HUES6 (cell line): Measurements from ENCODE around the gene NGRN.
"Not testable (repeated sequence)": the region's sequence is repeated elsewhere in the genome, so short reads cannot be mapped to it uniquely, and the experiment has no call there.

ENCODE experiments used
- H3K27ac ChIP-seq: 2 replicates; pipeline ENCODE4 v1.7.0; 2013; ENCODE audit warnings: low read depth, mild to moderate bottlenecking, low read length, inconsistent platforms
- H3K27me3 ChIP-seq: 2 replicates; pipeline ENCODE4 v1.6.1; 2013; ENCODE audit warnings: low read length; ENCODE audit not compliant: control insufficient read depth, insufficient read depth
- H3K36me3 ChIP-seq: 2 replicates; pipeline ENCODE4 v1.6.1; 2013; ENCODE audit warnings: low read length; ENCODE audit not compliant: control insufficient read depth, insufficient read depth
- H3K4me1 ChIP-seq: 2 replicates; pipeline ENCODE4 v1.6.1; 2013; ENCODE audit warnings: low read length; ENCODE audit not compliant: control insufficient read depth, insufficient read depth
- H3K4me3 ChIP-seq: 2 replicates; pipeline ENCODE4 v1.5.1; 2013; ENCODE audit warnings: low read depth, low read length
- H3K9ac ChIP-seq: one replicate; pipeline ENCODE4 v1.6.1; 2013; ENCODE audit warnings: mild to moderate bottlenecking, low read length
- H3K9me3 ChIP-seq: 2 replicates; pipeline ENCODE4 v1.6.1; 2013; ENCODE audit warnings: low read depth, low read length; ENCODE audit not compliant: control insufficient read depth, insufficient read depth

NGRN gene

GRCh38 chr15:90287101-90287500 lies 21.6 kb downstream of the NGRN start:
- no peaks in the 10 kb centered on the region for H3K36me3 ChIP-seq
- no peaks in the 10 kb centered on the region for H3K9me3 ChIP-seq
- no peak overlapping the region for H3K9ac ChIP-seq
- H3K27me3 ChIP-seq: no peaks in the 10 kb centered on the region
- H3K4me1 ChIP-seq: peaks cover 9% of the 10 kb centered on the region; the same call in 1 of the 2 replicates
- H3K4me3 ChIP-seq: no peak overlapping the region
- no peak overlapping the region for H3K27ac ChIP-seq

DNA sequence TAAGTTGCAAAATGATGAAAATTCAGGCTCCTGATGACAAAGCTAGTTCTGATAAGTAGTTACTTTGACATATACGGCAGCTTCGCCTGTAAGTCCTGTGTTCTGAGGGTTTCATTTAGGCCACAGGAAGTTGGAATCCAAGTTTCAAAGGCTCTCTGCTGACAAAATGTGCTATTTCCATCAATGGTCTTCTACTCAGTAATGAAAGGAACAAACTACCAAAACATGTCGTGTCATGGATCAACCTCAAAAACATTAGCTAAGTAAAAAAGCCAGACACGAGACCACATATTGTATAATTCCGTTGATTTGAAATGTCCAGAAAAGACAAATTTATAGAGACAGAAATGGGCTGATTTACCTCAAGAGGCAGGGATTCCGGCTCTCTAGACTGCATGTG lies 22.5 kb downstream of the NGRN start:
- H3K27ac ChIP-seq: no peak overlapping the region
- H3K9ac ChIP-seq: no peak overlapping the region
- no peaks in the 10 kb centered on the region for H3K9me3 ChIP-seq
- no peaks in the 10 kb centered on the region for H3K27me3 ChIP-seq
- H3K36me3 ChIP-seq: no peaks in the 10 kb centered on the region
- H3K4me1 ChIP-seq: peaks cover 9% of the 10 kb centered on the region; the same call in 1 of the 2 replicates
- no peak overlapping the region for H3K4me3 ChIP-seq

- H3K9me3 ChIP-seq: no peaks in the 10 kb centered on the region
- H3K4me1 ChIP-seq: peaks cover 16% of the 10 kb centered on the region
- no peaks in the 10 kb centered on the region for H3K36me3 ChIP-seq
- H3K9ac ChIP-seq: no peak overlapping the region
- H3K4me3 ChIP-seq: no peak overlapping the region
- no peaks in the 10 kb centered on the region for H3K27me3 ChIP-seq
- no peak overlapping the region for H3K27ac ChIP-seq
These were observed 26.3 kb downstream of the NGRN start for GRCh38 chr15:90291679-90292356.

GRCh38 chr15:90293040-90293810 lies 27.8 kb downstream of the NGRN start:
- not testable (repeated sequence) for H3K9ac ChIP-seq, H3K36me3 ChIP-seq, H3K27ac ChIP-seq, H3K9me3 ChIP-seq, H3K4me1 ChIP-seq, H3K4me3 ChIP-seq, H3K27me3 ChIP-seq

- Histone ChIP-seq H3K27me3 (no peaks in the 10 kb centered on the region), H3K9me3 (no peaks in the 10 kb centered on the region), H3K4me1 (peaks cover 8% of the 10 kb centered on the region; the same call in 1 of the 2 replicates), H3K36me3 (no peaks in the 10 kb centered on the region), H3K27ac (no peak overlapping the region), H3K4me3 (no peak overlapping the region), H3K9ac (no peak overlapping the region)
These were observed 28.7 kb downstream of the NGRN start for GRCh38 chr15:90294159-90294558.

GRCh38 chr15:90294601-90295269 lies 29.3 kb downstream of the NGRN start:
- Histone ChIP-seq H3K9me3 (no peaks in the 10 kb centered on the region), H3K4me1 (peaks cover 8% of the 10 kb centered on the region; the same call in 1 of the 2 replicates), H3K27me3 (no peaks in the 10 kb centered on the region), H3K9ac (no peak overlapping the region), H3K27ac (no peak overlapping the region), H3K36me3 (no peaks in the 10 kb centered on the region), H3K4me3 (no peak overlapping the region)

DNA sequence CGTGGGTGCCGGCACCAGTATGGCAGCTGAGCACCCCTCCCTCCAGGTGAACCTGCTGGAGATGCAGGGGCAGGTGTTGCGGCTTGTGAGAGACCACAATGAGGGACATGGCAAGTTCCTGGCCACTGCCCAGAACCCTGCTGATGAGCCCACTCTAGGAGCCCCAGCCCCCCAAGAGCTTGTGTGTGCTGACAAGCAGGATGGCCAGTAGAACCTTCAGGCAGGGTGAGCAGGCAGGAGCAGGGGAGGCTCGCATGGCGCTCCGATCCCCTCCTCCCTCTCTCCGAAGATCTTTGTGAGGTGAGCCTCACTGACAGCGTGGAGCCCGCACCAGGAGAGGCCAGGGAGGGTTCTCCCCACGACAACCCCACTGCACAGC lies 29.8 kb downstream of the NGRN start:
- Histone ChIP-seq H3K4me3 (no peak overlapping the region), H3K9ac (no peak overlapping the region), H3K9me3 (no peaks in the 10 kb centered on the region), H3K27me3 (no peaks in the 10 kb centered on the region), H3K36me3 (no peaks in the 10 kb centered on the region), H3K4me1 (peaks cover 8% of the 10 kb centered on the region; the same call in 1 of the 2 replicates), H3K27ac (no peak overlapping the region)

DNA sequence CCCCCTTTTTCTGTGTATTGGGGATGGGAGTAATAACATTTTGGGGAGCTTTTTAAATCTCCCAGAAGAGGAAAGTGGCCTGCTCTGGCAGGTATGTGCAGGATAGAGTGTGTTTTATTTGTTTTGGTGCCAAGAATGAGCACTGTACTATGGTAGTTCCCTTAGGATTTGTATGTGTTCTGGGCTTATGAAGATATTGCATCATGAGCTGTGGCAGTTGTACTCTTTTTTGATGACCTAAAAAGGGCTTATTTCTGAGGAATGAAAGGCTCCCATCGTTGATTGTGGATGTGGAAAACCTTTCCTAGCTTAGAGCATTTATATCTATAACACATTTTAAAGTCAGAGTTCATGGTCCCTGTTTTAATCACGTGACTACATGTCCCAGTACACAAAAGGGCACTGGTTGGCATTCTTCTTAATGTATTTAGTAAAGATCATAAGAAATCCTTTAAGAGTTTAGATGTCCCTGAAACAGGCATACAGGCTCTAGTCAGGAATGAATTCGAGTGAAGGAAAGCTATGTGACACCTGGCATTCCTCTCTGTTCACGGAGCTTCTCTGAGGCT lies 30.9 kb downstream of the NGRN start:
- H3K9ac ChIP-seq, H3K27ac ChIP-seq, H3K27me3 ChIP-seq, H3K36me3 ChIP-seq, H3K4me3 ChIP-seq, H3K9me3 ChIP-seq: not testable (repeated sequence)
- H3K4me1 ChIP-seq: peaks cover 13% of the 10 kb centered on the region

DNA sequence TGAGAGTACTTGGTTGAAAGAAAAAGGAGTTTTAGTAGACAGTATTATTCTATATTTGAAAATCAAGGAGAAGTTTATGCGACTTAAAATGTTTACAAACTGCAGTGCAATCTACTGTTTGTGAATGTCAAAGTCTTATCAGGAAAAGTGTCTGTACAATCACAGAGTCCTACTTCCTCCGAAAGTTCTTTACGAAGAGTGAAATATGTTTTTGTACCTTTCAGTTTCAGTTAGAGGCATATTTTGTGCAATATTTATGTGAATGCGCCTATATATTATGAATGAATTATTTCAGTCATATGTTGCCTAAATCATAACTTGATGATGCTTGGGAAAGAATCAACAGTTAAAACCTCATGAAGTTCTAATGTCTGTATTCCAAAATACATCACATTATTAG lies 31.5 kb downstream of the NGRN start:
- no peaks in the 10 kb centered on the region for H3K36me3 ChIP-seq
- H3K9ac ChIP-seq: no peak overlapping the region
- H3K4me3 ChIP-seq: no peak overlapping the region
- H3K4me1 ChIP-seq: peaks cover 14% of the 10 kb centered on the region
- no peaks in the 10 kb centered on the region for H3K9me3 ChIP-seq
- no peaks in the 10 kb centered on the region for H3K27me3 ChIP-seq
- H3K27ac ChIP-seq: no peak overlapping the region

GRCh38 chr15:90300541-90300940 lies 35.1 kb downstream of the NGRN start:
- peaks cover 7% of the 10 kb centered on the region for H3K4me1 ChIP-seq
- H3K9ac ChIP-seq: no peak overlapping the region
- H3K27ac ChIP-seq: no peak overlapping the region
- no peaks in the 10 kb centered on the region for H3K9me3 ChIP-seq
- no peak overlapping the region for H3K4me3 ChIP-seq
- no peaks in the 10 kb centered on the region for H3K27me3 ChIP-seq
- H3K36me3 ChIP-seq: no peaks in the 10 kb centered on the region
